ENCODE results near the gene TMC2. TPM values are rescaled to one million over a fixed set of nuclear protein-coding genes. Genes with fewer than 3 reads are reported as not detected.

TMC2 gene
- total RNA-seq, 1 donor from 2014 or later, result not detected

DNA sequence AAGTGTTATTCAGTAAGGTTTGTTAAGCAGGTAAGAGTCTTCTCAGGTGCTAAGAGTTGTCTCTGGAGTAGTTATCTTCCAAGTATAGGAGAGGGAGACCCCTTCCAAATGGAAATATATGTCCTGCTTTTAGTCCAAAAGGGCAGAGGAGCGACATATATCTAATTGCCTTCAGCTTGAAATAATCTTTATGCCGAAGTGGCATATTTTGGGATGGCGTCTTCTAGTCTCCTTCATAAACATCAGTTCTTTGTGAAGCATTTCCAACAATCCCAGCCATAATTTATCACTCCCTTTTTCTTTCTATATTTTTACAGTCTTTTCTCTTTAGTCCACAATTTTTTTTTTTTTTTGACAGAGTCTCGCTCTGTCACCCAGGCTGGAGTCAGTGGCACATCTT is 6.0 kb downstream of the TMC2 start:
- no peaks in the 10 kb centered on the region for H3K36me3 ChIP-seq (ENCODE audit: control insufficient read depth, insufficient read depth, low read length)
- no peak overlapping the region for H3K4me3 ChIP-seq (ENCODE audit: low read depth, low read length)
- DNase-seq (ENCODE audit: low read depth), result no peak
- TF ChIP-seq, protein P1, sequence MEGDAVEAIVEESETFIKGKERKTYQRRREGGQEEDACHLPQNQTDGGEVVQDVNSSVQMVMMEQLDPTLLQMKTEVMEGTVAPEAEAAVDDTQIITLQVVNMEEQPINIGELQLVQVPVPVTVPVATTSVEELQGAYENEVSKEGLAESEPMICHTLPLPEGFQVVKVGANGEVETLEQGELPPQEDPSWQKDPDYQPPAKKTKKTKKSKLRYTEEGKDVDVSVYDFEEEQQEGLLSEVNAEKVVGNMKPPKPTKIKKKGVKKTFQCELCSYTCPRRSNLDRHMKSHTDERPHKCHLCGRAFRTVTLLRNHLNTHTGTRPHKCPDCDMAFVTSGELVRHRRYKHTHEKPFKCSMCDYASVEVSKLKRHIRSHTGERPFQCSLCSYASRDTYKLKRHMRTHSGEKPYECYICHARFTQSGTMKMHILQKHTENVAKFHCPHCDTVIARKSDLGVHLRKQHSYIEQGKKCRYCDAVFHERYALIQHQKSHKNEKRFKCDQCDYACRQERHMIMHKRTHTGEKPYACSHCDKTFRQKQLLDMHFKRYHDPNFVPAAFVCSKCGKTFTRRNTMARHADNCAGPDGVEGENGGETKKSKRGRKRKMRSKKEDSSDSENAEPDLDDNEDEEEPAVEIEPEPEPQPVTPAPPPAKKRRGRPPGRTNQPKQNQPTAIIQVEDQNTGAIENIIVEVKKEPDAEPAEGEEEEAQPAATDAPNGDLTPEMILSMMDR (IDR thresholded peaks at IDR 0.05; ENCODE audit: insufficient read depth, low read length, poor library complexity, severe bottlenecking), result no peak
- peaks cover 12% of the 10 kb centered on the region for H3K27me3 ChIP-seq (ENCODE audit: control insufficient read depth, insufficient read depth, low read length)

DNA sequence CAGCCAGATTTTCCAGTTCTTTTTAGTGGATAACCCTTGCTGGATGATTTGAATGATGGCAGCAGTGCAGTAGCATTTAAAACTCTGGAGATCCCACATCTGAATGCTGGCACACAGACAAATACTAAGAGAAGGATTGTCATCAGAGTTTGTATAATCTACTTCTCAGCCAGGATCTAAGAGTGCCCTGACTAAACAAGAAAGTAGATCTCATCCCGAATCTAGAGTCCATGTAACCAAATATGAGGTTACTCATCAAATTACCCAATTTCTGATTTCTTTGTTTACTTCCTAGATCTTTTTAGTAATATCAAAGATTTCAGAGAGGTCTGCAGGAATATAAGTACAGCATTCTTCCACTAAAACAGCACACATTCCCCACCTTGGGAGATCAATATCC is 7.8 kb downstream of the TMC2 start:
- DNase-seq (ENCODE audit: low read depth), result no peak
- Histone ChIP-seq H3K27me3 (ENCODE audit: control insufficient read depth, insufficient read depth, low read length) (peaks cover 2% of the 10 kb centered on the region), H3K4me3 (ENCODE audit: low read depth, low read length) (no peak overlapping the region), H3K36me3 (ENCODE audit: control insufficient read depth, insufficient read depth, low read length) (no peaks in the 10 kb centered on the region)
- TF ChIP-seq, protein P1 (IDR thresholded peaks at IDR 0.05; ENCODE audit: insufficient read depth, low read length, poor library complexity, severe bottlenecking), result no peak

DNA sequence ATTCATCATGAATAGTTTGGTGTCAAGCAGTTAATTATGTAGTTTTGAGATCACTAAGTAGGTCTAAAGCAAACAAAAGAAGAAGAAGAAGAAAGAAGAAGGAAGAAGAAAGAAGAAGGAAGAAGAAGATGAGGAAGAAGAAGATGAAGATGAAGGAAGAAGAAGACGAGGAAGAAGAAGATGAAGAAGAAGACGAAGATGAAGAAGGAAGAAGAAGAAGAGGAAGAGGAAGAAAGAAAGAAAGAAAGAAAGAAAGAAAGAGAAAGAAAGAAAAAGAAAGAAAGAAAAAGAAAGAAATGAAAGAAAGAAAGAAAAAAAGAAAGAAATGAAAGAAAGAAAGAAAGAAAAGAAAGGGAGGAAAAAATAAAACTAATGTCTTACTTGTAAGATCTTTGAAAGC is 9.2 kb downstream of the TMC2 start:
- H3K27me3 ChIP-seq (ENCODE audit: control insufficient read depth, insufficient read depth, low read length), result no peaks in the 10 kb centered on the region
- no peaks in the 10 kb centered on the region for H3K36me3 ChIP-seq (ENCODE audit: control insufficient read depth, insufficient read depth, low read length)
- no peak for DNase-seq (ENCODE audit: low read depth)
- no peak overlapping the region for H3K4me3 ChIP-seq (ENCODE audit: low read depth, low read length)
- TF ChIP-seq, protein P1 (IDR thresholded peaks at IDR 0.05; ENCODE audit: insufficient read depth, low read length, poor library complexity, severe bottlenecking), result no peak

DNA sequence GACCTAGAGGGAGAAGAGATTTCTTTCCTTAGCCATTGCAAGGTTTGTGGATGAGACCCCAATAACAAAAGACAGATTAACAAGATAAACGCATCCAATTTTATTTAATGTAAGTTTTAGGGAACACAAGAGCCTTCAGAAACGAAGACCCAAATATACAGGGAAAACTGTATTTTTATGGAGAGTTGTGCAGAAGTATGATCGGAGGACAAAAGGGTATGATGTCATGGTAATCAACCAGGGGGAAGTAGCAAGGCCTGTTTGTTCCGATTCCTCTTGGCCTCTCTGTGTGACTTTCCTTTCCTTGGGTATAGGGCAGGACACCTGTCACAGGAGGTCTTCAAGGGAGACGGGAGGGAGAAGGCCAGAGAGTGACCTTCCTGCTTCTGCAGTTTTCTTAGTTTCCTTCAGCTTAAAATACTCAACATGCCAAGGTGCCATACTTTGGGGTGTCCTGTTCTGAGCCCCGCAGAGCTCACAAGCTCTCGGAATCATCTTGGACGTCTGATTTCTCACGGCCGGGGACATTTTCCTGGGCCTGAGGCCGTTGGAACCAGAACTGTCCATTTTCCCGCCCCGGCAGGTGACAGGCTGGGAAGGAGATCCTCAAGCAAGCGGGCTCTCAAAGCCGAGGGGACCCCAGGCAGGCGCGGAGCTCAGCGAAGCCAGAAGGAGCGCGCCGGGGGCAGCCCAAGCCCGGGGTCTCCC is 21.7 kb downstream of the TMC2 start:
- no peak for DNase-seq (ENCODE audit: low read depth)
- TF ChIP-seq, protein P1 (IDR thresholded peaks at IDR 0.05; ENCODE audit: insufficient read depth, low read length, poor library complexity, severe bottlenecking), result no peak
- Histone ChIP-seq H3K27me3 (ENCODE audit: control insufficient read depth, insufficient read depth, low read length) (peaks cover 32% of the 10 kb centered on the region), H3K4me3 (ENCODE audit: low read depth, low read length) (no peak overlapping the region), H3K36me3 (ENCODE audit: control insufficient read depth, insufficient read depth, low read length) (no peaks in the 10 kb centered on the region)

DNA sequence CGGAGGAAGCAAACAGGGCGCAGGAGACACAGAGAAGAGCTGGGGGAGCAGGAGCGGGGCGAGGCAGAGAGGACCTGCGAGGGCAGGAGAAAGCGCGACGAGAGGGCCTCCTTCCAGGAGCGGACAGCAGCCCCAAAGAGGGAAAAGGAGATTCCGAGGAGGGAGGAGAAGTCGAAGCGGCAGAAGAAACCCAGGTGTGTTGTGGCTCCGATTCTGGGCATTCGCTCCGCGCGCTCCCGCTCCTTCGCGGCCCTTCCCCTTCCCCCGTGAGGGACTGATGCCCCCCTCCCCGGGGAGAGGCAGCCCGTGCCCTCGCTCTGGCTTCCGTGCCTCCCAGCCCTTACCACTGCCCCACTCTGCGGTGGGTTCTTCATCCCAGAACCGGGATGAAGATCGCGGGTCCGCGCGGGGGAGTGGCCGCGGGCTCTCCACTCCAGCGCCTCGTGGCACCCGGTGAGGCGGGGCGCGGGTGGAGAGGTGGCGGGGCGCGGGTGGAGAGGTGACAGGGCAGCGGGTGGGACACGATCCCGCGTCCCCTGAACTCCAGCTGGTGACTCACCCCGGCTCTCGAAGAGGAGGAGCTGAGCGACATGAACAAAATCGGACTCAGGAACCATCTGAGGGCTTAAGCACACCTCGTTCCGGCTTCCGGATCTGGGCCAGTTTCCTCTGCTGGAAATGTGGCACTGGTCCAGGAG is 22.4 kb downstream of the TMC2 start:
- Histone ChIP-seq H3K36me3 (ENCODE audit: control insufficient read depth, insufficient read depth, low read length) (no peaks in the 10 kb centered on the region), H3K4me3 (ENCODE audit: low read depth, low read length) (no peak overlapping the region), H3K27me3 (ENCODE audit: control insufficient read depth, insufficient read depth, low read length) (peaks cover 32% of the 10 kb centered on the region)
- TF ChIP-seq, protein P1 (IDR thresholded peaks at IDR 0.05; ENCODE audit: insufficient read depth, low read length, poor library complexity, severe bottlenecking), result no peak
- DNase-seq (ENCODE audit: low read depth), result no peak
